Activated CD8-positive, alpha-beta T cell treated with anti-CD3 and anti-CD28 coated beads for 36 hours (primary cell): Measurements from ENCODE around the gene KLHL25. TPM values are rescaled to one million over a fixed set of nuclear protein-coding genes. Genes with fewer than 3 reads are reported as not detected.

ENCODE experiments used
- ATAC-seq: fragments of 200-7000 bp; cut with Tn5 transposase; one replicate; pipeline ENCODE4 v1.10.0; 2021; ENCODE audit warnings: mild to moderate bottlenecking, moderate library complexity
- CTCF ChIA-PET: fragments of 350-600 bp; sonication (Branson Sonifier 250); formaldehyde crosslinking; loops from one replicate; lab custom pipeline; 2021; ENCODE audit warnings: antibody characterized with exemption; lab: Charles Lee
- POLR2A ChIA-PET: fragments of 350-600 bp; sonication (Branson Sonifier 250); formaldehyde crosslinking; loops from one replicate; lab custom pipeline; 2021; ENCODE audit warnings: antibody characterized with exemption; lab: Charles Lee
- DNase-seq: peaks from one replicate; pipeline ENCODE4 v3.0.0-alpha.2; 2020
- H3K27ac Mint-ChIP-seq: one replicate; pipeline ENCODE4 v1.8.0; 2021; ENCODE audit warnings: mild to moderate bottlenecking, mixed read lengths
- H3K27me3 Mint-ChIP-seq: one replicate; pipeline ENCODE4 v1.8.0; 2021; ENCODE audit warnings: mixed read lengths
- H3K36me3 Mint-ChIP-seq: one replicate; pipeline ENCODE4 v1.8.0; 2021; ENCODE audit warnings: low read depth, mixed read lengths
- H3K4me1 Mint-ChIP-seq: one replicate; pipeline ENCODE4 v1.8.0; 2021; ENCODE audit warnings: low read depth, mixed read lengths
- H3K4me3 Mint-ChIP-seq: one replicate; pipeline ENCODE4 v1.8.0; 2021; ENCODE audit warnings: mild to moderate bottlenecking, moderate library complexity, mixed read lengths
- H3K9me3 Mint-ChIP-seq: one replicate; pipeline ENCODE4 v1.8.0; 2021; ENCODE audit warnings: mixed read lengths
- CTCF ChIP-seq: fragments of 200-600 bp; IDR thresholded peaks from one replicate; pipeline ENCODE4 v1.8.0; 2022; ENCODE audit warnings: antibody characterized with exemption, mild to moderate bottlenecking
- intact Hi-C: fragments of 100-400 bp; cut with micrococcal nuclease; formaldehyde crosslinking; loops from one replicate; pipeline ENCODE4 v1.10.0; 2022
- total RNA-seq, 2 experiments: library from RNA; stranded (reverse); gene quantifications; one replicate each; pipeline ENCODE4 v1.2.3, GENCODE V29; 2021

The KLHL25 gene
- total RNA-seq, 2 experiments from 2014 or later: 2.9 to 3.3 TPM

GRCh38 chr15:85767785-85768529, 26.8 kb downstream of the KLHL25 start:
- Mint-ChIP-seq H3K36me3 (no peaks in the 10 kb centered on the region), H3K27me3 (no peaks in the 10 kb centered on the region), H3K4me3 (no peak overlapping the region), H3K4me1 (no peaks in the 10 kb centered on the region), H3K9me3 (no peaks in the 10 kb centered on the region), H3K27ac (no peak overlapping the region)
- CTCF ChIA-PET: no interaction called here
- POLR2A ChIA-PET: no interaction called here
- DNase-seq: no peak
- intact Hi-C loops: no loop called here
- ATAC-seq: no peak
- TF ChIP-seq CTCF: no peak

GRCh38 chr15:85766001-85766831, 28.5 kb downstream of the KLHL25 start:
- Mint-ChIP-seq H3K27ac (no peak overlapping the region), H3K27me3 (no peaks in the 10 kb centered on the region), H3K4me1 (no peaks in the 10 kb centered on the region), H3K36me3 (no peaks in the 10 kb centered on the region), H3K9me3 (no peaks in the 10 kb centered on the region), H3K4me3 (no peak overlapping the region)
- DNase-seq (no peak), ATAC-seq (no peak)
- no peak for TF ChIP-seq CTCF
- CTCF ChIA-PET: interaction anchor here (0.9 kb wide), 1 partner anchor 52 kb away, joined by 3 read pairs; no protein-coding TSS in a partner anchor
- POLR2A ChIA-PET: interaction anchor here (1.2 kb wide), 1 partner anchor 12 kb away, joined by 4 read pairs; no protein-coding TSS in a partner anchor
- intact Hi-C loops: no loop called here

DNA sequence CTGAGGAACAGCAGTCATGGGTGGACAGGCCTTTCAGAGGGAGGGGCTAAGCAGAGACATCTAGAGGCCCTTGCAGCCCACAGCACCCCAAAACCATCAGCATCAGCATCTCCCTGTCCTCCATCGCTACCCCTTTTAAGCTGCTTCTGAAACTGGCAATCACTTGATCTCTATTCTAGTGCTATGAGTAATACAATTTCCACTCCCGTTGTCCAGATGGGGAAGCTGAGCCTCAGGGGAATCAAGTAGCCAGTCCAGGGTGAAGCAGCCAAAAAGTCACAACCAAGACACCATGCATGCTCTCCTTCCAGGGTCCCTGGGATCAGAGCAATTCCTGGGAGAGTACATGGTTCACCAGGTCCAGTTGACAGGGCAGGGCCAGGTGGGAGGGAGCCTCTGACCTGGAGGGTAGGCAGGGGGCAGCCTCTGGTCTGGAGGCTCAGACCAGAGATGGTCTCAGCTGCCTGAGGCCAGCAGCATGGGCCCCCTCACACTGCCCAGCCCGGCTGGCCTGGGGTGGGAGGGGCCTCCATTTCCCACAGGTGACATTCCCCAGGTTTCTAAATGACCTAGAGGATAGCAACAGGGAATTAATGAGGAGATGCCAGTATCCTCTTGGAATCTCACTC, 30.0 kb downstream of the KLHL25 start:
- ChIA-PET POLR2A (interaction anchor here (1.0 to 1.4 kb wide), 2 partner anchors 14 to 146 kb away, joined by 3 to 4 read pairs; no protein-coding TSS in a partner anchor), CTCF (interaction anchor here (1.6 kb wide), 1 partner anchor 25 kb away, joined by 4 read pairs; no protein-coding TSS in a partner anchor)
- intact Hi-C loops: no loop called here
- ATAC-seq (no peak), DNase-seq (no peak)
- Mint-ChIP-seq H3K4me1 (no peaks in the 10 kb centered on the region), H3K36me3 (no peaks in the 10 kb centered on the region), H3K27me3 (no peaks in the 10 kb centered on the region), H3K27ac (no peak overlapping the region), H3K4me3 (no peak overlapping the region), H3K9me3 (no peaks in the 10 kb centered on the region)
- TF ChIP-seq CTCF: no peak

- DNase-seq: no peak
- intact Hi-C loops: no loop called here
- Mint-ChIP-seq H3K9me3 (no peaks in the 10 kb centered on the region), H3K4me1 (no peaks in the 10 kb centered on the region), H3K4me3 (no peak overlapping the region), H3K36me3 (no peaks in the 10 kb centered on the region), H3K27ac (no peak overlapping the region), H3K27me3 (no peaks in the 10 kb centered on the region)
- POLR2A ChIA-PET: interaction anchor here (1.0 to 1.4 kb wide), 2 partner anchors 13 to 145 kb away, joined by 3 to 4 read pairs; no protein-coding TSS in a partner anchor
- TF ChIP-seq CTCF: no peak
- ATAC-seq: no peak
- CTCF ChIA-PET: interaction anchor here (1.0 to 1.6 kb wide), 2 partner anchors 26 to 76 kb away, joined by 3 to 4 read pairs; no protein-coding TSS in a partner anchor
These were observed 30.8 kb downstream of the KLHL25 start for GRCh38 chr15:85763673-85764633.
